ENCODE measurements around the gene BTBD19. TPM values are rescaled to one million over a fixed set of nuclear protein-coding genes. Genes with fewer than 3 reads are reported as not detected.
A peak's percentile ranks its signal among the peaks of the same experiment; 100 is the strongest.

BTBD19 gene
- total and polyA plus RNA-seq, 2 of the 4 experiments (the other 2 are of a cell fraction), result 0.90 to 17.2 TPM

DNA sequence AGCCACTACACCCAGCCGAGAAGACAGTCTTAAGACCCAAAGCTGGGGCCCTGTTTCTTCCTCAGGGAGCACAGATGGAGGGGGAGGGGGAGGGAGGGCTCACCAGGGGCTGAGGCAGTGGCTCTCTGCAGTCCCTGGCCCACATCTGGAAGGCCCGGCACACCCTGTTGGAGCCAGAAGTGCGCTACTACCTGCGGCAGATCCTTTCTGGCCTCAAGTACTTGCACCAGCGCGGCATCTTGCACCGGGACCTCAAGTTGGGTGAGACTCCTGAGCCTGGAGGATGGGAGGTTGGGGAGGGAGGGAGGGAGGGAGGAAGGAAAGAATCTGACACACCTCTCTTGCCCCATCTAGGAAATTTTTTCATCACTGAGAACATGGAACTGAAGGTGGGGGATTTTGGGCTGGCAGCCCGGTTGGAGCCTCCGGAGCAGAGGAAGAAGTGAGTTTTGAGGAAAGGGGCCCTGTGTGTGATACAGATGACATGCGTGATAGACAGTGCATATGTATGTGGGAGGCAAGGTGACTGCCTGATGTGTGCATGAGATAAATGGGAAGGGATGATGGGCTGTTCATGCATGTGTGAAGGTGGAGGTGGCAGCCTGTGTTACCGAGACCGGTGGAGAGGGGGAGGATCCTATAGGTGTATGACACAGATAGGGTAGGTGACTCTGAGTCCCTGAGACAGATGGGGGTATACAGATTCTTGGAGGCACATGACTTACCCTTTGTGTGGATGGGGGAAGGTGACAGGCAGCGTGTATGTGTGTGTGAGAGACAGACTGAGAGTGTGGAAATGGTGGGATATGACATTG lies 6.6 kb upstream of the BTBD19 start:
- Histone ChIP-seq H4K8ac (ENCODE audit: low read depth in 2 of 2, low read length in 2 of 2) (no peak overlapping the region; a peak in 1 of 4 replicates), H4K20me1 (ENCODE audit: insufficient read depth, low read length) (peaks cover 21% of the 10 kb centered on the region), H2AK5ac (ENCODE audit: low read depth, low read length) (peak overlapping the region; percentile 90), H2BK5ac (ENCODE audit: low read depth, low read length, poor library complexity, severe bottlenecking) (peak overlapping the region; percentile 78), H4K5ac (ENCODE audit: low read depth, low read length) (peak overlapping the region; percentile 62), H2AK9ac (replicated peaks; ENCODE audit: low read depth, low read length, poor library complexity) (peak overlapping the region; percentile 89), H3K56ac (ENCODE audit: extremely low read depth, insufficient read depth, low read length) (no peak overlapping the region; the same call in 1 of the 2 replicates), H3K9me1 (ENCODE audit: insufficient read depth, low read length) (peaks cover 9% of the 10 kb centered on the region), H3K79me1 (ENCODE audit: low read depth in 1 of 2, low read length in 2 of 2) (peaks cover 14 to 38% of the 10 kb centered on the region in 2 experiments; a peak in 3 of 4 replicates), H3K4me1 (ENCODE audit: control insufficient read depth, insufficient read depth, low read length) (peaks cover 14% of the 10 kb centered on the region), H2BK20ac (ENCODE audit: low read depth, low read length) (no peak overlapping the region), H3K27me3 (ENCODE audit: control insufficient read depth, insufficient read depth, low read length) (no peaks in the 10 kb centered on the region), H3K23ac (ENCODE audit: low read depth, low read length) (peak overlapping the region; percentile 91), H3K4me3 (ENCODE audit: insufficient read depth, low read depth, low read length) (peak overlapping the region; percentile 74), H3K4me2 (ENCODE audit: low read depth, low read length) (peak overlapping the region; percentile 100), H4K91ac (ENCODE audit: insufficient read depth, low read depth, low read length) (peak overlapping the region; percentile 5; the same call in 1 of the 2 replicates), H3K18ac (ENCODE audit: low read depth, low read length) (peak overlapping the region; percentile 82), H3K9ac (ENCODE audit: low read depth, low read length) (peak overlapping the region; percentile 87), H2BK120ac (ENCODE audit: low read depth, low read length) (peak overlapping the region; percentile 28), H2AFZ (replicated peaks; ENCODE audit: low read length, poor library complexity) (peak overlapping the region; percentile 66), H2BK15ac (ENCODE audit: low read depth, low read length) (peak overlapping the region; percentile 4; the same call in 1 of the 3 replicates), H3K9me3 (ENCODE audit: control insufficient read depth, insufficient read depth, low read length) (no peaks in the 10 kb centered on the region), H3K36me3 (ENCODE audit: control insufficient read depth, insufficient read depth, low read length) (peaks cover 36% of the 10 kb centered on the region), H3K27ac (ENCODE audit: insufficient read depth, low read length) (peak overlapping the region; percentile 67), H3K4ac (ENCODE audit: low read depth, low read length) (peak overlapping the region; percentile 95), H3K14ac (replicated peaks; ENCODE audit: low read depth, low read length) (peak overlapping the region; percentile 97)
- 33% methylated on average over 4 of the region's 13 CpGs; no CpG with 5 or more reads in 1 of the 2 experiments for WGBS, 2 experiments (ENCODE audit: extremely low coverage in 2 of 2, insufficient read length in 1 of 2)
- in situ Hi-C loops (cut with MboI; ENCODE audit: low sequenced_read_pairs) (no loop called here), dilution Hi-C loops (cut with HindIII; ENCODE audit: low sequenced_read_pairs, unreplicated experiment) (no loop called here), intact Hi-C loops (cut with micrococcal nuclease) (loop anchor here (10.0 kb wide), 1 partner anchor 503 kb away; no protein-coding TSS in a partner anchor)
- no peak for DNase-seq
- CTCF ChIA-PET, result interaction anchor here (0.6 kb wide), 1 partner anchor 35 kb away, joined by 3 read pairs; no protein-coding TSS in a partner anchor
- ATAC-seq (ENCODE audit: low read depth), result no peak
- POLR2A ChIA-PET (ENCODE audit: unreplicated experiment), result interaction anchor here (0.6 to 0.7 kb wide), 2 partner anchors 12 to 17 kb away, joined by 5 read pairs; no protein-coding TSS in a partner anchor
- no TSS peak for BruUV-seq (replicated peaks)
- TF ChIP-seq NFE2L2 (IDR thresholded peaks at IDR 0.05; ENCODE audit: low read depth, low read length), result no peak
- TF ChIP-seq RFX5 (IDR thresholded peaks at IDR 0.05; ENCODE audit: low read depth, low read length), result no peak
- TF ChIP-seq CEBPB (IDR thresholded peaks at IDR 0.05; ENCODE audit: low read depth, low read length), result no peak
- no peak for TF ChIP-seq SMC3 (IDR thresholded peaks at IDR 0.05; ENCODE audit: low read depth, low read length)
- no peak for TF ChIP-seq RAD21 (IDR thresholded peaks at IDR 0.05; ENCODE audit: low read length)
- no peak for TF ChIP-seq POLR2A (IDR thresholded peaks at IDR 0.05; ENCODE audit: low read depth, low read length)
- TF ChIP-seq MAZ (IDR thresholded peaks at IDR 0.05; ENCODE audit: borderline replicate concordance, low read depth, low read length), result no peak
- TF ChIP-seq, protein P1, sequence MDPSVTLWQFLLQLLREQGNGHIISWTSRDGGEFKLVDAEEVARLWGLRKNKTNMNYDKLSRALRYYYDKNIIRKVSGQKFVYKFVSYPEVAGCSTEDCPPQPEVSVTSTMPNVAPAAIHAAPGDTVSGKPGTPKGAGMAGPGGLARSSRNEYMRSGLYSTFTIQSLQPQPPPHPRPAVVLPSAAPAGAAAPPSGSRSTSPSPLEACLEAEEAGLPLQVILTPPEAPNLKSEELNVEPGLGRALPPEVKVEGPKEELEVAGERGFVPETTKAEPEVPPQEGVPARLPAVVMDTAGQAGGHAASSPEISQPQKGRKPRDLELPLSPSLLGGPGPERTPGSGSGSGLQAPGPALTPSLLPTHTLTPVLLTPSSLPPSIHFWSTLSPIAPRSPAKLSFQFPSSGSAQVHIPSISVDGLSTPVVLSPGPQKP (IDR thresholded peaks at IDR 0.05; ENCODE audit: borderline replicate concordance, low read depth, low read length), result no peak
- TF ChIP-seq, protein P2, sequence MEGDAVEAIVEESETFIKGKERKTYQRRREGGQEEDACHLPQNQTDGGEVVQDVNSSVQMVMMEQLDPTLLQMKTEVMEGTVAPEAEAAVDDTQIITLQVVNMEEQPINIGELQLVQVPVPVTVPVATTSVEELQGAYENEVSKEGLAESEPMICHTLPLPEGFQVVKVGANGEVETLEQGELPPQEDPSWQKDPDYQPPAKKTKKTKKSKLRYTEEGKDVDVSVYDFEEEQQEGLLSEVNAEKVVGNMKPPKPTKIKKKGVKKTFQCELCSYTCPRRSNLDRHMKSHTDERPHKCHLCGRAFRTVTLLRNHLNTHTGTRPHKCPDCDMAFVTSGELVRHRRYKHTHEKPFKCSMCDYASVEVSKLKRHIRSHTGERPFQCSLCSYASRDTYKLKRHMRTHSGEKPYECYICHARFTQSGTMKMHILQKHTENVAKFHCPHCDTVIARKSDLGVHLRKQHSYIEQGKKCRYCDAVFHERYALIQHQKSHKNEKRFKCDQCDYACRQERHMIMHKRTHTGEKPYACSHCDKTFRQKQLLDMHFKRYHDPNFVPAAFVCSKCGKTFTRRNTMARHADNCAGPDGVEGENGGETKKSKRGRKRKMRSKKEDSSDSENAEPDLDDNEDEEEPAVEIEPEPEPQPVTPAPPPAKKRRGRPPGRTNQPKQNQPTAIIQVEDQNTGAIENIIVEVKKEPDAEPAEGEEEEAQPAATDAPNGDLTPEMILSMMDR (conservative IDR thresholded peaks at IDR 0.05; ENCODE audit: low read depth, low read length), result no peak
- no peak for TF ChIP-seq BHLHE40 (IDR thresholded peaks at IDR 0.05; ENCODE audit: low read depth, low read length)
- no peak for TF ChIP-seq MAFK (IDR thresholded peaks at IDR 0.05; ENCODE audit: low read depth, low read length)
- no peak for TF ChIP-seq MXI1 (IDR thresholded peaks at IDR 0.05; ENCODE audit: borderline replicate concordance, low read depth, low read length)
- no peak for TF ChIP-seq USF2 (IDR thresholded peaks at IDR 0.05; ENCODE audit: low read depth, low read length)

Data from IMR-90 (cell line).